CD14-positive monocyte (primary cell): ENCODE data around the gene TMA16. TPM values are rescaled to one million over a fixed set of nuclear protein-coding genes. Genes with fewer than 3 reads are reported as not detected.

Source experiments
- DNase-seq, 3 donors: peaks; one replicate each; pipeline ENCODE4 v3.0.0-alpha.2; 2011 to 2022
- H2AFZ ChIP-seq: 2 replicates; pipeline ENCODE4 v1.6.0; 2012; ENCODE audit warnings: mild to moderate bottlenecking, low read depth, low read length, inconsistent platforms; ENCODE audit not compliant: insufficient read depth, poor library complexity, severe bottlenecking
- H3K27ac ChIP-seq, 2 donors: 1 replicate in 1 of 2; 2 replicates in 1 of 2; pipeline ENCODE4 v1.5.1; 2012 to 2013; ENCODE audit warnings: low read length in 2 of 2, control low read depth in 1 of 2, inconsistent platforms in 1 of 2, low read depth in 1 of 2, mild to moderate bottlenecking in 1 of 2
- H3K27me3 ChIP-seq, 2 donors: one replicate each; pipeline versions ENCODE4 v1.6.0 to v1.6.1; 2011 to 2013; ENCODE audit warnings: low read length in 2 of 2; ENCODE audit not compliant: control insufficient read depth in 2 of 2, insufficient read depth in 2 of 2
- H3K36me3 ChIP-seq, 2 donors: replicated peaks in 1 of 2; 1 replicate in 1 of 2; 2 replicates in 1 of 2; pipeline versions ENCODE4 v1.5.1 to v1.6.1; 2012 to 2013; ENCODE audit warnings: low read length in 2 of 2, control low read depth in 1 of 2, inconsistent platforms in 1 of 2, mild to moderate bottlenecking in 1 of 2; ENCODE audit not compliant: insufficient read depth in 2 of 2, control insufficient read depth in 1 of 2
- H3K4me1 ChIP-seq, 2 donors: 1 replicate in 1 of 2; 2 replicates in 1 of 2; pipeline versions ENCODE4 v1.5.1 to v1.6.1; 2012 to 2013; ENCODE audit warnings: low read length in 2 of 2, control low read depth in 1 of 2, inconsistent platforms in 1 of 2, mild to moderate bottlenecking in 1 of 2, moderate library complexity in 1 of 2; ENCODE audit not compliant: insufficient read depth in 2 of 2, control insufficient read depth in 1 of 2
- H3K4me2 ChIP-seq: replicated peaks from 2 replicates; pipeline ENCODE3; 2012; ENCODE audit warnings: low read length, moderate library complexity, mild to moderate bottlenecking; ENCODE audit not compliant: poor library complexity, severe bottlenecking; ENCODE audit errors: extremely low read depth
- H3K4me3 ChIP-seq, 3 experiments: fragments of 200-600 bp in 1 of 3; sonication (generic) in 1 of 3; replicated peaks in 1 of 3; 1 replicate in 2 of 3; 2 replicates in 1 of 3; pipeline ENCODE4 v1.5.1; 2011 to 2013; ENCODE audit warnings: low read length in 3 of 3, mild to moderate bottlenecking in 3 of 3, control low read depth in 2 of 3, low read depth in 2 of 3, inconsistent platforms in 1 of 3, moderate library complexity in 1 of 3
- H3K79me2 ChIP-seq: 2 replicates; pipeline ENCODE4 v1.6.0; 2012; ENCODE audit warnings: mild to moderate bottlenecking, control low read depth, inconsistent platforms, low read length, moderate library complexity; ENCODE audit not compliant: insufficient read depth
- H3K9ac ChIP-seq: 2 replicates; pipeline ENCODE4 v1.6.0; 2017; ENCODE audit warnings: low read length, mild to moderate bottlenecking; ENCODE audit not compliant: insufficient read depth, poor library complexity, severe bottlenecking
- H3K9me3 ChIP-seq, 2 donors: replicated peaks in 1 of 2; 1 replicate in 1 of 2; 2 replicates in 1 of 2; pipeline versions ENCODE4 v1.5.1 to v1.6.1; 2012 to 2013; ENCODE audit warnings: low read length in 2 of 2, control low read depth in 1 of 2; ENCODE audit not compliant: control insufficient read depth in 1 of 2, insufficient read depth in 1 of 2
- H4K20me1 ChIP-seq: 2 replicates; pipeline ENCODE4 v1.6.0; 2012; ENCODE audit warnings: mild to moderate bottlenecking, low read length, control low read depth, moderate library complexity; ENCODE audit not compliant: insufficient read depth
- H3K27ac Mint-ChIP-seq, 7 donors: one replicate each; pipeline ENCODE4 v1.8.0; 2020; ENCODE audit warnings: mild to moderate bottlenecking in 7 of 7, mixed read lengths in 7 of 7, moderate library complexity in 6 of 7, inconsistent platforms in 2 of 7
- H3K27me3 Mint-ChIP-seq, 3 donors: one replicate each; pipeline ENCODE4 v1.8.0; 2021 to 2022; ENCODE audit warnings: low read depth in 3 of 3, mild to moderate bottlenecking in 3 of 3, mixed read lengths in 3 of 3, moderate library complexity in 3 of 3, inconsistent platforms in 1 of 3
- H3K36me3 Mint-ChIP-seq, 2 donors: one replicate each; pipeline ENCODE4 v1.8.0; 2020; ENCODE audit warnings: mixed read lengths in 2 of 2, inconsistent platforms in 1 of 2, mild to moderate bottlenecking in 1 of 2
- H3K4me1 Mint-ChIP-seq: one replicate; pipeline ENCODE4 v1.8.0; 2020; ENCODE audit warnings: mild to moderate bottlenecking, mixed read lengths
- H3K4me3 Mint-ChIP-seq, 2 donors: one replicate each; pipeline ENCODE4 v1.8.0; 2020; ENCODE audit warnings: mild to moderate bottlenecking in 2 of 2, mixed read lengths in 2 of 2, moderate library complexity in 1 of 2
- H3K9me3 Mint-ChIP-seq, 7 donors: one replicate each; pipeline ENCODE4 v1.8.0; 2020 to 2022; ENCODE audit warnings: mixed read lengths in 7 of 7, mild to moderate bottlenecking in 6 of 7, moderate library complexity in 6 of 7, inconsistent platforms in 2 of 7
- WGBS: methylation state at CpG from one replicate; pipeline ENCODE4 v1.1.5; 2013; ENCODE audit warnings: missing lambda C conversion rate; ENCODE audit not compliant: insufficient coverage; 5-methylcytosine and 5-hydroxymethylcytosine counted together
- intact Hi-C, 2 donors: fragments of 100-400 bp; cut with micrococcal nuclease; formaldehyde crosslinking; loops; one replicate each; pipeline versions ENCODE4 v1.15.0 to v1.15.1; 2023
- polyA plus RNA-seq, 3 donors: library from polyadenylated mRNA; depleted of rRNA in 1 of 3; unstranded in 2 of 3; stranded (reverse) in 1 of 3; fragments of 300-500 nt in 2 of 3; fragments of >200 nt in 1 of 3; fragmentation: Illumina TruSeq in 2 of 3; gene quantifications; 1 replicate in 2 of 3; 2 replicates in 1 of 3; pipeline ENCODE4 v1.2.3, GENCODE V29; 2012 to 2021
- TF ChIP-seq, protein P1 (sequence below): fragments of 200-600 bp; IDR thresholded peaks from one replicate; pipeline ENCODE4 v1.8.0; 2022; ENCODE audit warnings: antibody characterized with exemption, mild to moderate bottlenecking

Gene TMA16
- polyA plus RNA-seq, 3 donors, result 7.7 to 8.2 (median 8.2) TPM

DNA sequence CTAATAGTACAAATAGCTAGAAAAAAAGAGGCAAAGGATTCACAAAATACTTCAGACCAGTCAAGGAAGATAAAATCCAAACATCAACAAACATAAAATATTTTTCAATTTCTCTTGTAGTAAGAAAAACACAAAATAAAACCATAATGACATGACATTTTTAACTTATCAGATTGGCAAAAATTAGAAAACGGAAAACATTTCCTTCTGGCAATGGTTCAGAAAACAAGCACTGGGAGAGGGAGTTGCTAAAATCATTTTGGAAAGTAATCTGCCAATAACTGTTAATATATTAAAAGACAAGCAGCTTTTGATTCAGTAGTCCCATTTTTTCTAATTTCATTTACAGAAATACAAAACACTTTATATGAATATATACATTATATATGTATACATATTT is 47.0 kb upstream of the TMA16 start:
- peaks cover 0 to 2% of the 10 kb centered on the region in 2 donors for H3K27me3 ChIP-seq
- no peaks in the 10 kb centered on the region for H3K9me3 ChIP-seq
- H3K27ac ChIP-seq, result no peak overlapping the region
- no peak overlapping the region for H2AFZ ChIP-seq
- no peaks in the 10 kb centered on the region for H4K20me1 ChIP-seq
- intact Hi-C loops, result no loop called here
- no peaks in the 10 kb centered on the region for H3K4me1 ChIP-seq
- H3K4me3 ChIP-seq, result no peak overlapping the region
- no peaks in the 10 kb centered on the region for H3K79me2 ChIP-seq
- peaks cover 2 to 6% (median 4%) of the 10 kb centered on the region in 3 donors for H3K27me3 Mint-ChIP-seq
- no peak overlapping the region for H3K4me3 Mint-ChIP-seq
- H3K9me3 Mint-ChIP-seq, result peaks cover 0 to 8% (median 2%) of the 10 kb centered on the region in 7 donors
- no CpG with 5 or more reads among the region's 1 CpG for WGBS
- H3K27ac Mint-ChIP-seq, result no peak overlapping the region
- peaks cover 2% of the 10 kb centered on the region for H3K4me1 Mint-ChIP-seq
- H3K9ac ChIP-seq, result no peak overlapping the region
- no peak overlapping the region for H3K4me2 ChIP-seq
- DNase-seq, result no peak
- TF ChIP-seq, protein P1, sequence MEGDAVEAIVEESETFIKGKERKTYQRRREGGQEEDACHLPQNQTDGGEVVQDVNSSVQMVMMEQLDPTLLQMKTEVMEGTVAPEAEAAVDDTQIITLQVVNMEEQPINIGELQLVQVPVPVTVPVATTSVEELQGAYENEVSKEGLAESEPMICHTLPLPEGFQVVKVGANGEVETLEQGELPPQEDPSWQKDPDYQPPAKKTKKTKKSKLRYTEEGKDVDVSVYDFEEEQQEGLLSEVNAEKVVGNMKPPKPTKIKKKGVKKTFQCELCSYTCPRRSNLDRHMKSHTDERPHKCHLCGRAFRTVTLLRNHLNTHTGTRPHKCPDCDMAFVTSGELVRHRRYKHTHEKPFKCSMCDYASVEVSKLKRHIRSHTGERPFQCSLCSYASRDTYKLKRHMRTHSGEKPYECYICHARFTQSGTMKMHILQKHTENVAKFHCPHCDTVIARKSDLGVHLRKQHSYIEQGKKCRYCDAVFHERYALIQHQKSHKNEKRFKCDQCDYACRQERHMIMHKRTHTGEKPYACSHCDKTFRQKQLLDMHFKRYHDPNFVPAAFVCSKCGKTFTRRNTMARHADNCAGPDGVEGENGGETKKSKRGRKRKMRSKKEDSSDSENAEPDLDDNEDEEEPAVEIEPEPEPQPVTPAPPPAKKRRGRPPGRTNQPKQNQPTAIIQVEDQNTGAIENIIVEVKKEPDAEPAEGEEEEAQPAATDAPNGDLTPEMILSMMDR, result no peak
- no peaks in the 10 kb centered on the region for H3K36me3 ChIP-seq
- no peaks in the 10 kb centered on the region for H3K36me3 Mint-ChIP-seq

DNA sequence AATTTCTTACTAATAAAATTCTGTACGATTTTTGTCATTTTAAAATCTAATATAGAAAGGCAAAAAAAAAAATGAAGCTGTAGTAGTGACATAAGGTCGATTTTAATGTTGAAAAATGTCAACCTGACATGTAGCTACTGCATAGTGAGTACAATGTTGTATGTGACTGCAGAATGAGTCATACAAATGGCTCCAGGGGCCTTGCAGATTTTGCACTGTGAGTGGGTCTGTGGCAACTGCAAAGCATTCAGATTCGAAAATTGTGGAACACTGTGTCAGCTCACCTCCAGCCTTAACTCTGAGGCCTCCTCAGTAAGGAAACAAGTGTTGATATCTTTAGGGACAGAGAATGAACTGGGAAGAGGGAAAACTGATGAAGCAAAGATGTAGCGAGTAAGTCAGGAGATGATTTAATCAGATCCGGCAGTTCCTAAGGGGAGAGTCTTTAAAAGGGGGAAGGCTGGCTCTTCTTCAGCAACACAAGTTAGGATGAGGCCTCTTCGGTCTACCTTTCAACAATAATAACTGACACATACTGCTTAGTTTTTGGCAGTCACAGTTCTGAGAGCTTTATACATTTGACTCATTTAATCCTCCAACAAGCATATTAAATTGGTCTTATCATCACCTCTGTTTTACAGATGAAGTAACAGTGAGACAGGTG is 45.8 kb upstream of the TMA16 start:
- Mint-ChIP-seq H3K27me3 (peaks cover 2 to 6% (median 4%) of the 10 kb centered on the region in 3 donors), H3K4me3 (no peak overlapping the region), H3K4me1 (peaks cover 2% of the 10 kb centered on the region), H3K9me3 (peaks cover 0 to 3% (median 0%) of the 10 kb centered on the region in 7 donors), H3K36me3 (no peaks in the 10 kb centered on the region), H3K27ac (no peak overlapping the region)
- TF ChIP-seq, protein P1, result no peak
- WGBS, result 100% methylated on average over 1 of the region's 6 CpGs
- Histone ChIP-seq H3K4me3 (no peak overlapping the region), H4K20me1 (no peaks in the 10 kb centered on the region), H3K27ac (no peak overlapping the region), H3K27me3 (peaks cover 0 to 2% of the 10 kb centered on the region in 2 donors), H3K9ac (no peak overlapping the region), H3K4me1 (no peaks in the 10 kb centered on the region), H3K36me3 (no peaks in the 10 kb centered on the region), H3K9me3 (no peaks in the 10 kb centered on the region), H2AFZ (no peak overlapping the region), H3K4me2 (no peak overlapping the region), H3K79me2 (no peaks in the 10 kb centered on the region)
- intact Hi-C loops, result no loop called here
- no peak for DNase-seq
